ENCODE measurements around the gene RASAL2.
A peak's percentile ranks its signal among the peaks of the same experiment; 100 is the strongest.

DNA sequence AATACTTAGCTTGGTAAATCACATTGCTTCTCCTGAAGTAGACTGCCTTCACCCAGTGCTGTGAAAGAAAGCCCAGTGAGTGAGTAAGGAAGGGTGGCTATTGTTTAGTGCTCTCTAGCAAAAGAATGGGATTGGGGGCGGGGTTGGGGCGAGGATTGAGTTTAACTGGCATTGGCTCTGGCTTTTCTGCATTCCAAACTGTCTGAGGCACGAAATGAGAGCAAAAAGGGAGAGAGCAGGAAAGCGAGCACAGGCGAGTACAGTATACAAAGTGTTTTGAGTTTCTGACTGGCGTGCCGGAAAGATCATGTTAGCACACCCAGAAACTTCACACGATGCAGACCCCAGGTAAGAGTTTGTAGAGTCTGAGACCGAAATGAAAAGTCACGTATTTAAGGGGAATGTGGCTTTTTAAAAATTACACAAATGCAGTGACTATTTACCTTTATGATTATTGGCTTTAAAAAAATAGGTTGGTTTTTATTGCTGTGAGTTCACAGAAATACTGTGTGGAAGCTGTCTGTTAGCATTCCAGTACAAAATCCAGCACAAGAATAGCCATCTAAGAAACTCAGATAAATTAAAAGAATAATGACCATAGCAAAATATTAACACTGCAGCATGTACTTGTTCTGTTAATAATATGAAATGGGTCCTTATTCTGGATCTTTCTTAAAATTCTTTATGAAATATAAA, 247.5 kb downstream of the RASAL2 start:
- TF ChIP-seq, protein P1, sequence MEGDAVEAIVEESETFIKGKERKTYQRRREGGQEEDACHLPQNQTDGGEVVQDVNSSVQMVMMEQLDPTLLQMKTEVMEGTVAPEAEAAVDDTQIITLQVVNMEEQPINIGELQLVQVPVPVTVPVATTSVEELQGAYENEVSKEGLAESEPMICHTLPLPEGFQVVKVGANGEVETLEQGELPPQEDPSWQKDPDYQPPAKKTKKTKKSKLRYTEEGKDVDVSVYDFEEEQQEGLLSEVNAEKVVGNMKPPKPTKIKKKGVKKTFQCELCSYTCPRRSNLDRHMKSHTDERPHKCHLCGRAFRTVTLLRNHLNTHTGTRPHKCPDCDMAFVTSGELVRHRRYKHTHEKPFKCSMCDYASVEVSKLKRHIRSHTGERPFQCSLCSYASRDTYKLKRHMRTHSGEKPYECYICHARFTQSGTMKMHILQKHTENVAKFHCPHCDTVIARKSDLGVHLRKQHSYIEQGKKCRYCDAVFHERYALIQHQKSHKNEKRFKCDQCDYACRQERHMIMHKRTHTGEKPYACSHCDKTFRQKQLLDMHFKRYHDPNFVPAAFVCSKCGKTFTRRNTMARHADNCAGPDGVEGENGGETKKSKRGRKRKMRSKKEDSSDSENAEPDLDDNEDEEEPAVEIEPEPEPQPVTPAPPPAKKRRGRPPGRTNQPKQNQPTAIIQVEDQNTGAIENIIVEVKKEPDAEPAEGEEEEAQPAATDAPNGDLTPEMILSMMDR (conservative IDR thresholded peaks at IDR 0.05; ENCODE audit: low read depth, low read length) = no peak
- TF ChIP-seq, protein P2, sequence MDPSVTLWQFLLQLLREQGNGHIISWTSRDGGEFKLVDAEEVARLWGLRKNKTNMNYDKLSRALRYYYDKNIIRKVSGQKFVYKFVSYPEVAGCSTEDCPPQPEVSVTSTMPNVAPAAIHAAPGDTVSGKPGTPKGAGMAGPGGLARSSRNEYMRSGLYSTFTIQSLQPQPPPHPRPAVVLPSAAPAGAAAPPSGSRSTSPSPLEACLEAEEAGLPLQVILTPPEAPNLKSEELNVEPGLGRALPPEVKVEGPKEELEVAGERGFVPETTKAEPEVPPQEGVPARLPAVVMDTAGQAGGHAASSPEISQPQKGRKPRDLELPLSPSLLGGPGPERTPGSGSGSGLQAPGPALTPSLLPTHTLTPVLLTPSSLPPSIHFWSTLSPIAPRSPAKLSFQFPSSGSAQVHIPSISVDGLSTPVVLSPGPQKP (IDR thresholded peaks at IDR 0.05; ENCODE audit: borderline replicate concordance, low read depth, low read length) = no peak
- no peak for TF ChIP-seq POLR2A (IDR thresholded peaks at IDR 0.05; ENCODE audit: low read depth, low read length)
- TF ChIP-seq, protein P3, sequence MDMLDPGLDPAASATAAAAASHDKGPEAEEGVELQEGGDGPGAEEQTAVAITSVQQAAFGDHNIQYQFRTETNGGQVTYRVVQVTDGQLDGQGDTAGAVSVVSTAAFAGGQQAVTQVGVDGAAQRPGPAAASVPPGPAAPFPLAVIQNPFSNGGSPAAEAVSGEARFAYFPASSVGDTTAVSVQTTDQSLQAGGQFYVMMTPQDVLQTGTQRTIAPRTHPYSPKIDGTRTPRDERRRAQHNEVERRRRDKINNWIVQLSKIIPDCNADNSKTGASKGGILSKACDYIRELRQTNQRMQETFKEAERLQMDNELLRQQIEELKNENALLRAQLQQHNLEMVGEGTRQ (IDR thresholded peaks at IDR 0.05; ENCODE audit: low read depth, low read length) = no peak
- TF ChIP-seq RAD21 (IDR thresholded peaks at IDR 0.05; ENCODE audit: low read length) = no peak
- TF ChIP-seq RFX5 (IDR thresholded peaks at IDR 0.05; ENCODE audit: low read depth, low read length) = no peak
- TF ChIP-seq BHLHE40 (IDR thresholded peaks at IDR 0.05; ENCODE audit: low read depth, low read length) = no peak
- 0 out of 2 replicates have a peak, but pooled peaks have one; percentile 11 for TF ChIP-seq MAZ (IDR thresholded peaks at IDR 0.05; ENCODE audit: borderline replicate concordance, low read depth, low read length)
- no peak for TF ChIP-seq CEBPB (IDR thresholded peaks at IDR 0.05; ENCODE audit: low read depth, low read length)
- TF ChIP-seq RCOR1 (IDR thresholded peaks at IDR 0.05; ENCODE audit: insufficient replicate concordance, low read length) = no peak
- TF ChIP-seq MAFK (IDR thresholded peaks at IDR 0.05; ENCODE audit: low read depth, low read length) = no peak
- no peak for TF ChIP-seq MXI1 (IDR thresholded peaks at IDR 0.05; ENCODE audit: borderline replicate concordance, low read depth, low read length)
- no peak for TF ChIP-seq SMC3 (IDR thresholded peaks at IDR 0.05; ENCODE audit: low read depth, low read length)
